ENCODE data around the gene PLA2G4E.
A peak's percentile ranks its signal among the peaks of the same experiment; 100 is the strongest.

Gene PLA2G4E

DNA sequence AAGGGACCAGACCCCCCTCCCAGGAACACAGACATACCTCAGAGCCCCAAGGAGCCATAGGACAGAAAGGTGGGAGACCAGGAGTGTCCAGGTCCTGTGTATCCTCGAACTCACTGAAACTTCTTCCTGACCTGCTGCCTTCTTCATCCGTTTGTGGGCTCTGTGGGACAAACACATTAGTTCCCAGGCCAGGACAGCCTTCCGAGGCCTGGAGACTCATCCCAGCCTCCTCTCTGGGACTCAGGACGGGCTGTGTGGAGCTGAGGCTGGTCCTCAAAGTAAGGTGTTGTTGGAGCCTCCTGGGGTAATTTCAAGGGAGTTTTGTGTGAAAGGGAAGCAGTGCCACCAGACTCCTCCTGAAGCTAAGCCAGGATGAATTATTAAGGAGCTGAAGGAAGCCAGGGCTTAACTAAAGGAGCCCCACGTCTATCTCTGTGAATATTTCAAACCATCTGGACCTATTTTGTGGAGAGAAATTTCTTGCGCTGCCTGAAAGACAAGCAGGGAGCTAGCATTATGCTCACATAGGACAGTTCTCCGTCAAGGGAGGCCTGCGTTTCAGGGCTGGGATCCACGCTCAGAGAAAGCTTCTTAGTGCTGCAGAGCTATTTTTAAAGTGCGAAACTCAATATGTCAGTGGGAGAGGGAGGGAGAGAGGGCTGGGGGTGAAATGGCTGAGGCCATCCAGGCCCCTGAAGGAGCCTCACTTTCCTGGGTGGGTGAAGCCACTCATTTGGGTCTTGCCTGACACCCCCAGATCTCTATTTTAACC is 29.8 kb upstream of the PLA2G4E start:
- DNase-seq, result no peak

GRCh38 chr15:42048821-42049200 is 28.0 kb upstream of the PLA2G4E start:
- no peak for DNase-seq

- no peak for DNase-seq
These were observed 27.4 kb upstream of the PLA2G4E start for GRCh38 chr15:42048080-42048820.

GRCh38 chr15:42046597-42046996 is 25.8 kb upstream of the PLA2G4E start:
- DNase-seq, result peak; percentile 39

DNA sequence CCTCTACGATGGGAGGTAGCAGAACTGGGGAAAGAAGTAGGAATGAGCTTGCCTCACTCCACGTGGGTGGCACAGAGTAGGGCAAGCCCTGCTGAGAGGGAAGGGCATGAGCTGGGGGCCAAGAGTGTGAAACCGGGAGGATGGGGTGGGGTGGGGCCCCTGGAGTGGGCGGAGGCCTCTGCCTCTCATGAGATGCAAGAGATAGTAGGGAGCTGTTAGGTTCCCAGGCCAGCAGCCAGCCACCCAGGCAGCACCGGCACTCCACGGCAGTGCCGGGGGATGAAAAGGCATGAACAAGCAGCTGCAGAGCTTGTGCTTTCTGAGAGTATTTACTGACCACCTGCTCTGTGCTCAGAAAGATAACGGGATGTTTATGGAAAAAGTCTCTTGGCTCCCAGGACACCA is 24.4 kb upstream of the PLA2G4E start:
- DNase-seq, result peak; percentile 4

DNA sequence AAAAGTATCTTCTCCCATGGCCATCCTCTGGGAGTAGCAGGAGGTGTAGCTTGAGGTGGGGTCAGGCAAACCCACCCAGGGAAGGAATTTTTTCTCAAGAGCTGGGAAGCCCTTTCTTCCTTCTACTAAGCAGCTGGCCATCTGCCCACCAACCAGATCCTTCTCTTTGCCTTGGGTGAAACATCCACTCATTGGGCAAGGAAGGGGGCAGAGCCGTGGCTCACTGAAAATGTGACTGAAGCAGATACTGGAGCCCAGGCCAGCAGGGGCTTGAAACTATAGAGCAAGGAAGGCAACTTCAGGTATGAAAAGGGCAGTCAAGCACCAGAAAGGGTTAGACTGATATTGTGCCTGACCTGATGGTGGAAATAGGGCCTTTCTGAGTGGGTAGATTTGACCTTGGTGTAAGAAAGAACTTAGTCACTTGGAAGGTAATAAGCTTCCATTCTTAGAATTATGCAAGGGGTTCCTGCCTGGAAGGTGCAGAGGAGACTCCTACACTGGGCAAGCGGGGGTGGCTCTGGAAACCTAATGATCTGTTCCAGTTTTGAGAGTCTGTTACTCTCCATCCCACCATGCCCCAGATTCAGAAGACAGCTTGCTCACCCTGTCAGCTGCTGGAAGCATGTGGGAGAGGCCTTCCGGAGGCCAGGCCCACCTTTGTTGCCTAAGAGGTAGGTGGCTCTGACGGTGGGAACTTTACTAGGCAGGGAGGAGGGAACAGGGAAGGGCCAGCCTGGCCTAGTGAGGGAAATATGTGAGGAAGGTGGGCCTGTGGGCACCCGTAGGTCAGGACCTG is 22.0 kb upstream of the PLA2G4E start:
- no peak for DNase-seq

GRCh38 chr15:42038401-42038800 is 17.6 kb upstream of the PLA2G4E start:
- no peak for DNase-seq

- peak; percentile 94 for DNase-seq
These were observed 16.8 kb upstream of the PLA2G4E start for GRCh38 chr15:42037656-42038055.

DNA sequence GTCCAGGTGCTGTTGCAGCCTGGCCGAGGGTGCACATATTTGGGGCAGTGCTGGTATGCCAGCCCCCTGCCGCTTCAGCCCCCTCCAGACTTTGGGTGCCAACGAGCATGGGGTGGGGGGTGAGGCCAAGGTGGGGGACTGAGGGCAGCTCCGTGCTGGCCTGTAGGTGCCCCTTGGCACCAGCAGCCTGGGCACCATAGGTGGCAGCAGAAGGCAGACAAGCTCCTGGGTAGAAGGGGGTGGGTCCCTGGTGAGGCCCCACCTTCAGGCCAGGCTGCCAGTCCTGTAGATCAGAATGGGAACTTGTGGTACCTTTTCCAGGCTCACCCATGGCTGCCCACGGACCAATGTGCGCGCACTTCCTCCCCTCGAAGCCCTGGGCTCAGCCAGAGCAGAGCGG is 16.1 kb upstream of the PLA2G4E start:
- DNase-seq, result no peak

- no peak for DNase-seq
These were observed 15.5 kb upstream of the PLA2G4E start for GRCh38 chr15:42036112-42036905.

GRCh38 chr15:42035435-42035761 is 14.6 kb upstream of the PLA2G4E start:
- DNase-seq, result no peak

DNA sequence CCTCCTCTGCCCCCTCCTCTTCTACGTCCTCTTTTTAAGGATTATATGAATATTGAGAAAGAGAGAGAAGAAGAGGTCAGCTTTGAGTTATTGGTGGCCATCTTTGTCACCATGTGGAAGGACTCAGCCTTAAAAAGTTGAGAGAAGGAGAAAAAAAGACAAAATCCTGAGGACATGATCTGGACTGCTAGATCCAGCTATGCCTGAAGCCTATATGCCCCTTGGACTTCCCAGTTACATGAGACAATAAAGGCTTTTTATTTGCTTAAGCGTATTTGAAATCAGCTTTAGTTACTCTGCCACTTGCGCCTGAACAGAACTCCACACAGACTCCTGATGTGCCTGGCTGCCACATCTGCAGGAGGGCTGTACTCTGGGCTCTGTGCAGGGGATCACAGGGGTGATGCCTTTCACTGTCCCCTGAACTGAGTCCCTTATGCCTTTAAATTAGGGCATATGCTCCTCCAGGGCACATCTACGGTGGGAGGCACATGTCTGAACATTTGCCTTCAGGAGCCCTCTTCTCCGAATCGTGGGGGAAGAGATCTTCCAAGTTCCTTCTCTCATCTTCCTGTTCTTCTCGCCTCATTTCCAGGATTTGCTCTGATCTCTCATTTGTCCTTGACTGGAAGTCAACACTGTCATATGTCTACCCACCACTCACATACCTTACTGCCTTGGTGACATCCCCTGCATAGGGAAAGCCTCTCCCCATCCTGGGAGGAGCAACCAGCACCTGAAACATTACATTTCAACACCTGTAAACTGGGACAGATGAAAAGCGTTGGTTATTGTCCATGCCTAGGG is 14.0 kb upstream of the PLA2G4E start:
- peak; percentile 1 for DNase-seq

GRCh38 chr15:42033214-42033873 is 12.5 kb upstream of the PLA2G4E start:
- no peak for DNase-seq

GRCh38 chr15:42032376-42033213 is 11.8 kb upstream of the PLA2G4E start:
- DNase-seq, result no peak

DNA sequence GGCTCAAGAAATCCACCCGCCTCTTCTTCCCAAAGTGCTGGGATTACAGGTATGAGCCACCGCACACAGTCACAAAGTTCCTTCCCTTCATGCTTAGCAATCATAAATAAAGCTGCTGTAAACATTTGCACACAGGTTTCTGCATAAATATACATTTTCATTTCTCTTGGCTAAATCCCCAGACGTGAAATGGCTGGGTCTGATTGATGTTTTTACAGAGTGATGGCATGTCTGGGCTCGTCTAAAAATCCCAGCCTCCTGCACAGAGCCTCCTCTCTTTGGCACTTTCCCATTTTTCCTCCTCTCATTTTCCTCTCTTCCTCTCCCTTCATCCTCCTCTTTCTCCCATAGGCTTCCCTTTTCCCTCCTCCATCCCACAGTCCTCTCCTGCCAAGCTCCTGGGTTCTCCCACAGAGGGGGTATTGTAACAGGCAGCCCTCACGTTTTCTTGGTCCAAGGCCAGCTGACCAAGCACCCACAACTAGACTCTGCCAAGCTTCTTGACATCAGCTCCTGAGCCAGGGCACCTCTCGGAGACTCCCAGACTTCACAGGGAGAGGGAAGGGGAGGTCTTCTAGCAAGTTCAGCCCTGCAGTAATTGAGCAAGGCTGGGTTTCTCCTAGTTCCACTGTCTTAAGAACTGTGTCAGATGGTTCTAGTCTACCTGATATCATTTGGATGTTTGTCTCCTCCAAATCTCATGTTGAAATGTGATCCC is 10.5 kb upstream of the PLA2G4E start:
- DNase-seq, result no peak

GRCh38 chr15:42027521-42027920 is 6.7 kb upstream of the PLA2G4E start:
- no peak for DNase-seq

- DNase-seq, result no peak
These were observed 3.5 kb upstream of the PLA2G4E start for GRCh38 chr15:42024303-42024702.

DNA sequence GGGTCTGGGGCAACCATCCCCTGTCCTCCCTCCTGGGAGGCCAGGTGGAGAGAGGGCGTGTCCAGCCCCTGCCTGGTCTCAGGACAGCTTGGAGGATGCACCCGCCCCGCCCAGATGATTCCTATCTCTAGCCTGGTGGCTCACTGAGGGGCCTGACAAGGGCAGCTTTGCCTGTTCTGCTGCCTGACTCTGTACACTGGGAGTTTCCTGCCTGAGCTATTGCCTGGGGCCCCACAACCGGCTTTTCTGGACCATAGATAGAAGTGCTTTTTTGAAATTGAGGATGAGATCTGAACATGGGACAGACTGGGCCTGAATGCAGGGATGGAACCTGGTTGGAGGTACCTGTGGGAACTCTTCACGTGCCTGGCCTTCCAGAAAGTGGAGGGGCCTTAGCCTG is 751 bp upstream of the PLA2G4E start:
- no peak for DNase-seq

- DNase-seq, result no peak
These were observed 2.3 kb downstream of the PLA2G4E start for GRCh38 chr15:42018306-42019224.

All from NCI-H345 (cell line).